Mononuclear cell (primary cell): ENCODE results near the gene NUDT16. TPM values are rescaled to one million over a fixed set of nuclear protein-coding genes. Genes with fewer than 3 reads are reported as not detected.

ENCODE experiments used
- total RNA-seq: library from RNA; depleted of rRNA; stranded (reverse); fragments of >200 nt; gene quantifications from one replicate; pipeline ENCODE4 v1.2.3, GENCODE V29; 2012

NUDT16 gene
- total RNA-seq, 1 donor = 3.9 TPM

Other genes starting within 250 kb of the NUDT16 start
- 54.7 TPM for gene MRPL3, start 121.2 kb downstream of the NUDT16 start, total RNA-seq